H9 (cell line): ENCODE data around the gene DKK1. TPM values are rescaled to one million over a fixed set of nuclear protein-coding genes. Genes with fewer than 3 reads are reported as not detected.

Experiments
- DNase-seq: peaks from one replicate; pipeline ENCODE4 v3.0.0-alpha.2; 2017
- H2AFZ ChIP-seq: one replicate; pipeline ENCODE4 v1.6.1; 2013; ENCODE audit warnings: mild to moderate bottlenecking, low read length, control low read depth, moderate library complexity
- H2AK5ac ChIP-seq: 2 replicates; pipeline ENCODE4 v1.6.1; 2013; ENCODE audit warnings: low read length, control low read depth, mixed read lengths; ENCODE audit not compliant: insufficient read length
- H2BK120ac ChIP-seq: one replicate; pipeline ENCODE4 v1.6.1; 2013; ENCODE audit warnings: low read depth, mild to moderate bottlenecking, low read length, control low read depth, inconsistent platforms; ENCODE audit not compliant: poor library complexity, severe bottlenecking
- H2BK12ac ChIP-seq: 2 replicates; pipeline ENCODE4 v1.6.1; 2013; ENCODE audit warnings: low read length, control low read depth, mixed read lengths, low read depth; ENCODE audit not compliant: insufficient read length
- H2BK15ac ChIP-seq: 2 replicates; pipeline ENCODE4 v1.6.1; 2013; ENCODE audit warnings: low read depth, low read length, control low read depth
- H2BK20ac ChIP-seq: one replicate; pipeline ENCODE4 v1.6.1; 2013; ENCODE audit warnings: low read depth, mild to moderate bottlenecking, low read length, control low read depth, inconsistent platforms; ENCODE audit not compliant: poor library complexity, severe bottlenecking
- H2BK5ac ChIP-seq: 2 replicates; pipeline ENCODE4 v1.6.1; 2013; ENCODE audit warnings: low read length, control low read depth, mixed read lengths; ENCODE audit not compliant: insufficient read length
- H3K14ac ChIP-seq: 2 replicates; pipeline ENCODE4 v1.6.1; 2013; ENCODE audit warnings: low read length, control low read depth; ENCODE audit not compliant: insufficient read depth
- H3K18ac ChIP-seq: 2 replicates; pipeline ENCODE4 v1.6.1; 2013; ENCODE audit warnings: low read depth, mild to moderate bottlenecking, mixed read lengths, low read length, control low read depth; ENCODE audit not compliant: insufficient read length
- H3K23ac ChIP-seq: 2 replicates; pipeline ENCODE4 v1.6.1; 2013; ENCODE audit warnings: low read length, control low read depth, mixed read lengths, low read depth; ENCODE audit not compliant: insufficient read length
- H3K23me2 ChIP-seq: 2 replicates; pipeline ENCODE4 v1.6.1; 2013; ENCODE audit warnings: low read depth, mild to moderate bottlenecking, mixed read lengths, low read length, control low read depth; ENCODE audit not compliant: insufficient read length, poor library complexity, severe bottlenecking
- H3K27ac ChIP-seq: 2 replicates; pipeline ENCODE4 v1.5.1; 2013; ENCODE audit warnings: low read length, control low read depth, mixed read lengths, low read depth; ENCODE audit not compliant: insufficient read length
- H3K27me3 ChIP-seq: 2 replicates; pipeline ENCODE4 v1.6.1; 2013; ENCODE audit warnings: low read length, control low read depth, inconsistent platforms; ENCODE audit not compliant: insufficient read depth
- H3K4ac ChIP-seq: 2 replicates; pipeline ENCODE4 v1.6.1; 2013; ENCODE audit warnings: low read depth, mild to moderate bottlenecking, control low read depth, inconsistent platforms, low read length, moderate library complexity
- H3K4me1 ChIP-seq: 2 replicates; pipeline ENCODE4 v1.6.1; 2013; ENCODE audit warnings: low read length, control low read depth, inconsistent platforms; ENCODE audit not compliant: insufficient read depth
- H3K4me2 ChIP-seq: 2 replicates; pipeline ENCODE4 v1.6.1; 2013; ENCODE audit warnings: low read length, control low read depth, mixed read lengths; ENCODE audit not compliant: insufficient read length, insufficient read depth
- H3K56ac ChIP-seq: 2 replicates; pipeline ENCODE4 v1.6.1; 2013; ENCODE audit warnings: low read depth, mild to moderate bottlenecking, mixed read lengths, low read length, control low read depth; ENCODE audit not compliant: insufficient read length
- H3K79me1 ChIP-seq: 2 replicates; pipeline ENCODE4 v1.6.1; 2013; ENCODE audit warnings: low read depth, mild to moderate bottlenecking, moderate library complexity, low read length, control low read depth, inconsistent platforms; ENCODE audit not compliant: insufficient read depth, poor library complexity, severe bottlenecking
- H3K79me2 ChIP-seq: 2 replicates; pipeline ENCODE4 v1.6.1; 2013; ENCODE audit warnings: low read length, control low read depth, inconsistent platforms; ENCODE audit not compliant: insufficient read depth
- H3K9ac ChIP-seq: 2 replicates; pipeline ENCODE4 v1.6.1; 2013; ENCODE audit warnings: low read length, control low read depth, mixed read lengths; ENCODE audit not compliant: insufficient read length; ENCODE audit errors: extremely low read depth
- H3K9me3 ChIP-seq: one replicate; pipeline ENCODE4 v1.6.1; 2013; ENCODE audit warnings: low read depth, low read length, inconsistent platforms; ENCODE audit not compliant: control insufficient read depth
- H3T11ph ChIP-seq: one replicate; pipeline ENCODE4 v1.6.1; 2013; ENCODE audit warnings: mild to moderate bottlenecking, low read length, control low read depth, inconsistent platforms
- H4K20me1 ChIP-seq: one replicate; pipeline ENCODE4 v1.6.1; 2013; ENCODE audit not compliant: control insufficient read depth, insufficient read length, insufficient read depth
- H4K5ac ChIP-seq: 2 replicates; pipeline ENCODE4 v1.6.1; 2013; ENCODE audit warnings: low read depth, mild to moderate bottlenecking, mixed read lengths, low read length, control low read depth; ENCODE audit not compliant: insufficient read length
- H4K8ac ChIP-seq: replicated peaks from 2 replicates; pipeline ENCODE4 v1.6.1; 2013; ENCODE audit warnings: low read length, control low read depth, mixed read lengths, low read depth; ENCODE audit not compliant: insufficient read length
- H4K91ac ChIP-seq: 2 replicates; pipeline ENCODE4 v1.6.1; 2013; ENCODE audit warnings: low read depth, mild to moderate bottlenecking, moderate library complexity, mixed read lengths, low read length, control low read depth; ENCODE audit not compliant: insufficient read length
- H3K27ac Mint-ChIP-seq, 3 experiments: 2 replicates in 2 of 3; 3 replicates in 1 of 3; pipeline ENCODE4 v1.8.0; 2020 to 2021; ENCODE audit warnings: mixed read lengths in 3 of 3, mild to moderate bottlenecking in 1 of 3, moderate library complexity in 1 of 3
- H3K27me3 Mint-ChIP-seq: 2 replicates; pipeline ENCODE4 v1.8.0; 2021; ENCODE audit warnings: low read depth, mild to moderate bottlenecking, moderate library complexity, mixed read lengths
- H3K36me3 Mint-ChIP-seq, 3 experiments: 2 replicates in 2 of 3; 3 replicates in 1 of 3; pipeline ENCODE4 v1.8.0; 2020 to 2021; ENCODE audit warnings: low read depth in 3 of 3, mixed read lengths in 3 of 3; ENCODE audit not compliant: insufficient read depth in 1 of 3
- H3K4me1 Mint-ChIP-seq, 2 experiments: 2 replicates each; pipeline ENCODE4 v1.8.0; 2020; ENCODE audit warnings: mixed read lengths in 2 of 2
- H3K4me3 Mint-ChIP-seq, 2 experiments: 2 replicates in 1 of 2; 3 replicates in 1 of 2; pipeline ENCODE4 v1.8.0; 2020 to 2021; ENCODE audit warnings: mild to moderate bottlenecking in 2 of 2, mixed read lengths in 2 of 2, moderate library complexity in 1 of 2
- H3K9me3 Mint-ChIP-seq, 2 experiments: 2 replicates in 1 of 2; 3 replicates in 1 of 2; pipeline ENCODE4 v1.8.0; 2020; ENCODE audit warnings: mild to moderate bottlenecking in 2 of 2, mixed read lengths in 2 of 2, moderate library complexity in 1 of 2
- CTCF ChIP-seq: fragments of 200-600 bp; sonication (generic); conservative IDR thresholded peaks from 3 replicates; pipeline ENCODE4 v1.8.0; 2021; ENCODE audit warnings: antibody characterized with exemption, mild to moderate bottlenecking
- WGBS: extraction: QIAGEN DNeasy Blood & Tissue Kit; methylation state at CpG from one replicate; pipeline ENCODE4 v1.1.7; 2013; ENCODE audit warnings: missing lambda C conversion rate, low lambda C conversion rate, mixed read lengths; ENCODE audit not compliant: insufficient read length; ENCODE audit errors: extremely low coverage; 5-methylcytosine and 5-hydroxymethylcytosine counted together
- total RNA-seq: library from RNA; stranded (reverse); gene quantifications from 2 replicates; pipeline ENCODE4 v1.2.1, GENCODE V29; 2021

Gene DKK1
- total RNA-seq, 1 experiment from 2014 or later, result 1.1 TPM

DNA sequence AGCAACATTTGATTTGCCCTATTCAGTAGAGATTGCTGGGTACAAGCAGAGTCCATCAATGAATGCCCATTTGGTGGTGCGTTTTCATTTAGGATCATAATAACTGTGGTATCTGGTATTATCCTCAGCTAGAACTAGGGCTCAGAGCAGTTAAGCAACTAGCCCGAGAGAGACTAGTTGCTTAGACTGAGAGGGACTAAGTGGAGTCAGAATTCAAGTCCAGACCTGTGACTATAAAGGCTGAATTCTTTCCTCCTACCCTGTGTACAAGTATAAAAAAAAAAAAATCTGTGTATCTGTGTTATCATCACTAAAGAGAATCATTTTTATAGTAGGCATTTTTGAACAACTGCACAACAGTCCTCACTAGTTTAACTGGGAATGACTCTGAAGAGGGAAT lies 45.3 kb upstream of the DKK1 start:
- no peak overlapping the region for H3K18ac ChIP-seq
- no peaks in the 10 kb centered on the region for H3K9me3 ChIP-seq
- H3K36me3 Mint-ChIP-seq, result no peaks in the 10 kb centered on the region
- no peaks in the 10 kb centered on the region for H3K27me3 ChIP-seq
- no peak overlapping the region for H2AFZ ChIP-seq
- H3K9me3 Mint-ChIP-seq, result no peaks in the 10 kb centered on the region
- H2AK5ac ChIP-seq, result no peak overlapping the region
- H3K9ac ChIP-seq, result no peak overlapping the region
- H2BK20ac ChIP-seq, result no peak overlapping the region
- H3K4me2 ChIP-seq, result no peak overlapping the region
- H2BK12ac ChIP-seq, result no peak overlapping the region
- no peak overlapping the region for H3K27ac ChIP-seq
- no peak for DNase-seq
- no peaks in the 10 kb centered on the region for H4K20me1 ChIP-seq
- no peak overlapping the region for H3K4ac ChIP-seq
- H3K14ac ChIP-seq, result no peak overlapping the region
- H4K91ac ChIP-seq, result no peak overlapping the region
- H3K4me3 Mint-ChIP-seq, result no peak overlapping the region
- peaks cover 2% of the 10 kb centered on the region; the same call in 1 of the 2 replicates for H3K4me1 ChIP-seq
- peaks cover 12 to 17% of the 10 kb centered on the region in 2 experiments for H3K4me1 Mint-ChIP-seq
- no peak overlapping the region for H3K23ac ChIP-seq
- WGBS, result no CpG with 5 or more reads among the region's 2 CpGs
- no peak for TF ChIP-seq CTCF
- no peak overlapping the region for H4K5ac ChIP-seq
- no peak overlapping the region for H2BK5ac ChIP-seq
- no peak overlapping the region for H3K27ac Mint-ChIP-seq
- H3K56ac ChIP-seq, result no peak overlapping the region
- no peaks in the 10 kb centered on the region for H3K79me1 ChIP-seq
- H3K79me2 ChIP-seq, result no peaks in the 10 kb centered on the region
- H2BK15ac ChIP-seq, result no peak overlapping the region
- no peaks in the 10 kb centered on the region for H3K23me2 ChIP-seq
- H3K27me3 Mint-ChIP-seq, result no peaks in the 10 kb centered on the region
- H3T11ph ChIP-seq, result no peak overlapping the region
- no peak overlapping the region for H2BK120ac ChIP-seq
- H4K8ac ChIP-seq, result no peak overlapping the region
